ENCODE results near the gene FBXW10B. TPM values are rescaled to one million over a fixed set of nuclear protein-coding genes. Genes with fewer than 3 reads are reported as not detected.
"Not testable (repeated sequence)": the region's sequence is repeated elsewhere in the genome, so short reads cannot be mapped to it uniquely, and the experiment has no call there.

FBXW10B gene
- total and polyA plus RNA-seq, 4 donors: 0.38 to 1.7 (median 0.96) TPM

- DNase-seq; H3K36me3 ChIP-seq (ENCODE audit: control insufficient read depth in 1 of 2, insufficient read depth in 2 of 2, low read length in 1 of 2); H3K27ac ChIP-seq (ENCODE audit: low read depth in 1 of 2, low read length in 2 of 2); intact Hi-C loops (cut with DNase I); H3K4me1 ChIP-seq (ENCODE audit: control insufficient read depth in 1 of 2, insufficient read depth in 2 of 2, low read length in 2 of 2); H3K27me3 ChIP-seq (ENCODE audit: control insufficient read depth in 1 of 2, insufficient read depth in 2 of 2, low read length in 1 of 2); H3K4me3 ChIP-seq (ENCODE audit: low read length in 2 of 2); ATAC-seq (ENCODE audit: low FRiP score); H3K9me3 ChIP-seq (ENCODE audit: control insufficient read depth, low read length): not testable (repeated sequence)
- WGBS, 2 donors: 74 to 75% methylated on average over 2 to 3 of the region's 5 CpGs
These were observed 36.2 kb downstream of the FBXW10B start for GRCh38 chr17:15583313-15583712.

- H3K36me3 ChIP-seq (ENCODE audit: control insufficient read depth in 1 of 2, insufficient read depth in 2 of 2, low read length in 1 of 2); H3K27ac ChIP-seq (ENCODE audit: low read depth in 1 of 2, low read length in 2 of 2); H3K27me3 ChIP-seq (ENCODE audit: control insufficient read depth in 1 of 2, insufficient read depth in 2 of 2, low read length in 1 of 2); DNase-seq; intact Hi-C loops (cut with DNase I); H3K9me3 ChIP-seq (ENCODE audit: control insufficient read depth, low read length); H3K4me1 ChIP-seq (ENCODE audit: control insufficient read depth in 1 of 2, insufficient read depth in 2 of 2, low read length in 2 of 2); ATAC-seq (ENCODE audit: low FRiP score); H3K4me3 ChIP-seq (ENCODE audit: low read length in 2 of 2): not testable (repeated sequence)
- 97 to 100% methylated on average over 1 to 4 of the region's 4 CpGs for WGBS, 2 donors
These were observed 38.0 kb downstream of the FBXW10B start for GRCh38 chr17:15581462-15581861.

GRCh38 chr17:15576848-15577247 is 42.7 kb downstream of the FBXW10B start:
- H3K4me1 ChIP-seq (ENCODE audit: control insufficient read depth in 1 of 2, insufficient read depth in 2 of 2, low read length in 2 of 2); ATAC-seq (ENCODE audit: low FRiP score); intact Hi-C loops (cut with DNase I); H3K27ac ChIP-seq (ENCODE audit: low read depth in 1 of 2, low read length in 2 of 2); DNase-seq; H3K36me3 ChIP-seq (ENCODE audit: control insufficient read depth in 1 of 2, insufficient read depth in 2 of 2, low read length in 1 of 2); H3K27me3 ChIP-seq (ENCODE audit: control insufficient read depth in 1 of 2, insufficient read depth in 2 of 2, low read length in 1 of 2); H3K9me3 ChIP-seq (ENCODE audit: control insufficient read depth, low read length); H3K4me3 ChIP-seq (ENCODE audit: low read length in 2 of 2): not testable (repeated sequence)
- no CpG with 5 or more reads among the region's 1 CpG for WGBS, 2 donors

- not testable (repeated sequence) for H3K27me3 ChIP-seq (ENCODE audit: control insufficient read depth in 1 of 2, insufficient read depth in 2 of 2, low read length in 1 of 2)
- WGBS, 2 donors: 89 to 90% methylated on average over 2 of the region's 5 CpGs
These were observed 44.8 kb downstream of the FBXW10B start for GRCh38 chr17:15574660-15575059.

GRCh38 chr17:15573870-15574269 is 45.6 kb downstream of the FBXW10B start:
- ATAC-seq (ENCODE audit: low FRiP score); intact Hi-C loops (cut with DNase I); H3K27ac ChIP-seq (ENCODE audit: low read depth in 1 of 2, low read length in 2 of 2); DNase-seq; H3K4me1 ChIP-seq (ENCODE audit: control insufficient read depth in 1 of 2, insufficient read depth in 2 of 2, low read length in 2 of 2); H3K27me3 ChIP-seq (ENCODE audit: control insufficient read depth in 1 of 2, insufficient read depth in 2 of 2, low read length in 1 of 2); H3K36me3 ChIP-seq (ENCODE audit: control insufficient read depth in 1 of 2, insufficient read depth in 2 of 2, low read length in 1 of 2); H3K9me3 ChIP-seq (ENCODE audit: control insufficient read depth, low read length); H3K4me3 ChIP-seq (ENCODE audit: low read length in 2 of 2): not testable (repeated sequence)
- WGBS, 2 donors: 40 to 61% methylated on average over 3 to 4 of the region's 4 CpGs

More at GRCh38 chr17:15574660-15575059, 44.8 kb downstream of the FBXW10B start:
- DNase-seq; H3K4me3 ChIP-seq (ENCODE audit: low read length in 2 of 2); H3K36me3 ChIP-seq (ENCODE audit: control insufficient read depth in 1 of 2, insufficient read depth in 2 of 2, low read length in 1 of 2); H3K9me3 ChIP-seq (ENCODE audit: control insufficient read depth, low read length); H3K27ac ChIP-seq (ENCODE audit: low read depth in 1 of 2, low read length in 2 of 2); H3K4me1 ChIP-seq (ENCODE audit: control insufficient read depth in 1 of 2, insufficient read depth in 2 of 2, low read length in 2 of 2); ATAC-seq (ENCODE audit: low FRiP score); intact Hi-C loops (cut with DNase I): not testable (repeated sequence)

Other genes with a start within 250 kb of the FBXW10B start
- 10 to 100 TPM; 16.3 to 19.5 TPM for gene CDRT4, start 152.1 kb downstream of the FBXW10B start, total RNA-seq
- gene CDRT4, start 152.1 kb downstream of the FBXW10B start, polyA plus RNA-seq: 10 to 100 TPM in 1 of 2 donors, 1 to 10 TPM in 1; 2.3 to 16.3 TPM
- 10 to 100 TPM; 32.0 to 39.4 TPM for gene TVP23C, start 56.2 kb downstream of the FBXW10B start, total RNA-seq
- 1 to 10 TPM; 2.4 to 9.7 TPM for gene TVP23C, start 56.2 kb downstream of the FBXW10B start, polyA plus RNA-seq
- 10 to 100 TPM; 12.2 to 20.3 TPM for gene TRIM16, start 64.6 kb upstream of the FBXW10B start, total RNA-seq
- gene TRIM16, start 64.6 kb upstream of the FBXW10B start, polyA plus RNA-seq: 10 to 100 TPM in 1 of 2 donors, 1 to 10 TPM in 1; 8.1 to 13.8 TPM
- 10 to 100 TPM; 13.5 to 19.9 TPM for gene ZNF286A, start 80.0 kb upstream of the FBXW10B start, total RNA-seq
- 10 to 100 TPM; 11.8 to 12.8 TPM for gene ZNF286A, start 80.0 kb upstream of the FBXW10B start, polyA plus RNA-seq
- not detected for gene TBC1D26, start 112.6 kb upstream of the FBXW10B start, total RNA-seq
- under 1 TPM in 1 of 2 donors, not detected in 1; 0.51 TPM for gene TBC1D26, start 112.6 kb upstream of the FBXW10B start, polyA plus RNA-seq

Measured in aorta (tissue), 5 donors.